HG03039 (cell line): ENCODE measurements around the gene TYSND1.
"Not testable (repeated sequence)": the region's sequence is repeated elsewhere in the genome, so short reads cannot be mapped to it uniquely, and the experiment has no call there.

Experiments used
- ATAC-seq: cut with Tn5 transposase; IDR thresholded peaks from one replicate; pipeline ENCODE4 v1.9.1; 2021; ENCODE audit warnings: mild to moderate bottlenecking, moderate library complexity; ENCODE audit not compliant: unreplicated experiment

TYSND1 gene

DNA sequence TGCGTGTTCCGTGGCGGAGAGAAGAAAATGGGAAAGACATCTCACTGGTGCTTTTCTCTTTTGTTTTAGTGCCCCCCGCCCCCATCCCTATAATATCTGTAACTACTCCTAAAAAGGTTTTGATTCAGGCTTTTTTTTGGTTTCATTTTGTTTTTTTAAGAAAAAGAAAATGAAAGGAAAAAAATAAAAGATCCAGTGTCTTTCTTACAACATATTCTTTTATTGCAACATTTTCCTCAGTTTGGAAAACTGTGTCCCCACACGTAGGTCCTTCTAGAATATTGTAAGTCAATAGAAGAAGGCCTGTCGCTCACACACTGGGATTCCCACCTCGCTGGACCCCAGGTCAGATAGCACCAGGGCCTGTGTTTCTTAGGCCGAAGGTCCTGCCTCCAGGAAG is 34.4 kb downstream of the TYSND1 start:
- ATAC-seq, result no peak

GRCh38 chr10:70111496-70111895 is 35.0 kb downstream of the TYSND1 start:
- no peak for ATAC-seq

DNA sequence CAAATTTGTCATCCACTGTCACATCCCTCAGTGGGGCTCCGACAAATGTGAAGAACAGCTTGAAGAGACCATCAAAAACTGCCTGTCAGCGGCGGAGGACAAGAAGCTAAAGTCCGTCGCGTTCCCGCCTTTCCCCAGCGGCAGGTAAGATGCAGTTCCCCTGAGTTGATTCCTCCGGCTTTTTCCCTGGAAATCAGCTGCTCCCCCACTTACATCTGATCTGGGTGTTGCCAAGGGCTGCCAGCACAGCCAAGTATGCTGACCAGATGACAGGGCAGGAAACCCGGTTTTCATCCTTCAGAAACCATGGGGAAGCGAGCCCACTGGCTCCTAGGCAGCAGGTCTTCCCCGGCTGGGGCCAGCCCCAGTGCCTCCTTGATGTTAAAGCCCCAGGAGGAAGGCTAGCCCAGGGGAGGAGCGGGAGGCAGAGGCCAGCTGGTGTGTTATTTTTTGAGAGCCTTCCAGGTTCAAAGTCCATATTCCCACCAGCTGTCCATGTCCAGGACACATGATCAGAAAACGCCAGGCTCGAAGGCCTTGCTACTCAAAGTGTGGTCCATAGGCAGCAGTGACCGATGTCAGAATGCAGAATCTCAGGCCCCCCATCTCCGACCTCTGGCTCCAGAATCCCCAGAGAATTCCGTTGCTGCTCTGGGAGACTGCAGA is 37.3 kb downstream of the TYSND1 start:
- ATAC-seq, result no peak

GRCh38 chr10:70106958-70107791 is 39.3 kb downstream of the TYSND1 start:
- ATAC-seq, result no peak

DNA sequence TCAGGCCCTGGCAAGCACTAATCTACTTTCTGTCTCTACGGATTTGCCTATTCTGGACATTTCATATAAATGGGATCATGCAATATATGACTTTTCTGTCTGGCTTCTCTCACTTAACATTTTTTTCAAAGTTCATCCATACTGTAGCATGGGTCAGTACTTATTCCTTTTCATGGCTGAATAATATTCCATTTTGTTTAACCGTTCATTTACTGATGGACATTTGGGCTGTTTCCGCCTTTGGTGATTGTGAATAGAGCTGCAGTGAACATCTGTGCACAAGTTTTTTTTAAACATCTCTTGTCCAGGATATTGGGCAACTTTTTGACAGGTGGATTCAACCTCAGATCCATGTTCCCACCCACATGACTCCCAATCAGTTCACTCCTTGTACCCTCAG is 44.8 kb downstream of the TYSND1 start:
- ATAC-seq, result no peak

- not testable (repeated sequence) for ATAC-seq
Observed at GRCh38 chr10:70101068-70101562, 45.4 kb downstream of the TYSND1 start.

- no peak for ATAC-seq
Observed at GRCh38 chr10:70098271-70098670, 48.2 kb downstream of the TYSND1 start.

- ATAC-seq, result no peak
Observed at GRCh38 chr10:70097459-70097858, 49.0 kb downstream of the TYSND1 start.

- ATAC-seq, result no peak
Observed at GRCh38 chr10:70096705-70097420, 49.6 kb downstream of the TYSND1 start.

DNA sequence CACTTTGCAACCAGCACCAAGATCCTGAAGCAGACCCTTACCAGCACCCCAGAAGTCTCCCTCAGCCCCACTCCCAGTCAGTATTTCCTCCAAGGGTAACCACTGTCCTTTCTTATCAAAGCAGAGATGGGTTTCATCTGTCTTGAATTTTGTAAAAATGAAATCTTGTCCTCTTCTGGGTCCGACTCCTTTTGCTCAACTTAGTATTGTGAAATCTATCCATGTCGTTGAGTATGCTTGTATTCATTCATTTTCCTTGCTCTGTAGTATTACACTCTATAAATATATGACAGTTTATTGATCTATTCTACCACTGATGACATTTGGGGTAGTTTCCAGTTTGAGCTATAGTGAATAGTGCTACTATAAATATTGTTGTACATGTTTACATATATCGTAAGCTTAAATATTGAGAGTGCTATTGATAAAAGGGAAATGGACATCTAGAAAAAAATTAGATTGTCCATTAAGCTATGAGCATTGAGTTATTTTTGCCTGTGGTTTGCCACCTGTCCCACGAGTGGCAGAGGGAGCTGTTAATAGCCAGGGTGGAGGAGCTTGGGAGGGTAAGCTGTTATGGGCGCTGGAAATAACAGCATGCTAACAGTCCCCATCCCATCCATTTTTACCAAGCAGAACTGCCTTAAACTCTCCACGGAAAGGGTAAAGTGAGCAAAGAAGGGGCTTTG is 50.3 kb downstream of the TYSND1 start:
- no peak for ATAC-seq

GRCh38 chr10:70094250-70094649 is 52.2 kb downstream of the TYSND1 start:
- no peak for ATAC-seq

- no peak for ATAC-seq
Observed at GRCh38 chr10:70093335-70093944, 53.1 kb downstream of the TYSND1 start.

DNA sequence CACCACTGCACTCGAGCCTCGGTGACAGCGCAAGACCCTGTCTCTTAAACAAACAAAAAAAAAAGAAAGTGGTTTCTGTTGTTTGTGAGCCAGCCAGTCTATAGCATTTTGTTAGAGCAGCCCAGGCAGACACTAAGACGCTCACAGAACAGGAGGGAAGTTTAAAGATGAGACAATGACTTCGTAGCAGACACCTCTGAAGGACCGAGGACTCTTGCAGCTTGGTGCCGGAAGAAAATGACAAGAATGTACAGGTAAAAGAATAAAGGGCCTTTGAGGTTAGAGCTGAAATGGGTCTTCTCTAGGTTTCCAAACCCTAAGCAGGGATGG is 54.1 kb downstream of the TYSND1 start:
- ATAC-seq, result no peak

DNA sequence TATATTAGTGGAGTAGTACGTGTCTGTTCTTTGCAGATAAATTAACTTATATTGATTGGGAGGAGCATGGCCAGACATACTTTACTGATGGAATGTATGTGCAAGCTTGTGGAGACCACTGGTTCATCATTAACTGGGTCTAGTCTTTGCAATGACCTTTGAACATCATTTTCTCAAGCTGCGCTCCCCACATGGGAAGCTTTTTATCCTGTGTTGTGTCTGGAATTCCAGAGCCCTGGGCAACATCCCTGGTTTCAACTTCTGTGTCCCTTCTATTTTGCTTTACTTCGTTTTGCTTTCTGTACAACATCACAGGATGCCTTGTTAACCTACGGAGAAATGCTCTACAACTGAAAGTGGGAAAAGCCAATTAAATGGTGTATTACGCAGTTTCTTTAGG is 55.5 kb downstream of the TYSND1 start:
- ATAC-seq, result no peak

DNA sequence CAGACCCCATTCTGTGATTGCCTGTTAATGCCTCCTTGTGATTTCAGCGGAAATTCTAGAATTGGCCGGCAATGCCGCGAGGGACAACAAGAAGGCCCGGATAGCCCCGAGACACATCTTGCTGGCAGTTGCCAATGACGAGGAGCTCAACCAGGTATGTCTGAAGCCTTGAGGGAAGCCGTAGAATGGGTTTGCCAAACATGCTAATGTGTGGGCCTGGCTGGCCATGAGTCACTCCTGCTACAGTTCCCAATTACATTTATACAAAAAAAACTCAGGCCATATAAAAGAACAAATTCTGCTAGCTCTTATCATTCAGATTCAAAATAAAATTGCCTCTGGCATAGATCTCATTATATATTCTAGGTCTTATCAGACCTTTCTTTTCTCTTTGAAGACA is 56.5 kb downstream of the TYSND1 start:
- no peak for ATAC-seq

DNA sequence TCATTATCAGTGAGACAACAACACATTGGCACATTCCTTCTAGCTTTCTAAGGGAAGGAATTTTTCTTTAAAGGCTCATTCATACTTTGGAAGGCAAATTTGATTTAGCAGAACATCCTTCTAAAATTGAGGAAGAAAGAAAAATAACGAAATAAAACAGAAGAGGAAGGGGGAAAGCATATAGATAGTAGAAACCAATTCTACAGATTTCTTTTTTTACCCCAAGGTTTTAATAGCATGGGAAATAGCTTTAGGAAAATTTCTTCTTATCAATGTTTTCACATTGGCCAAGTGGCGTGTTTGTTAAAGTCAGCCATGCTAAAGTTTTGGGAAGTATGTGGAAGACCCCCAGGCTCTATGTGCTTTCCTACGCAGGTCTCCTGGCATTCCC is 58.2 kb downstream of the TYSND1 start:
- ATAC-seq, result no peak
